ACHN (cell line): ENCODE measurements around the gene NID2.
A peak's percentile ranks its signal among the peaks of the same experiment; 100 is the strongest.

Source experiments
- DNase-seq: peaks from one replicate; pipeline ENCODE4 v3.0.0-alpha.2; 2015
- in situ Hi-C: cut with HindIII; loops from 2 replicates; pipeline ENCODE4 v1.10.0; 2017; ENCODE audit warnings: low sequenced_read_pairs, low pct_ligation_motif_present, low pct_unique_long_range_greater_than_20kb

Gene NID2

GRCh38 chr14:52061390-52061789, 7.5 kb downstream of the NID2 start:
- DNase-seq = no peak
- in situ Hi-C loops = no loop called here

GRCh38 chr14:52060080-52060479, 8.8 kb downstream of the NID2 start:
- no peak for DNase-seq
- in situ Hi-C loops = no loop called here

GRCh38 chr14:52059649-52060048, 9.2 kb downstream of the NID2 start:
- in situ Hi-C loops = no loop called here
- no peak for DNase-seq

- in situ Hi-C loops = no loop called here
- DNase-seq = no peak
Measured at GRCh38 chr14:52058341-52058740, 10.5 kb downstream of the NID2 start.

DNA sequence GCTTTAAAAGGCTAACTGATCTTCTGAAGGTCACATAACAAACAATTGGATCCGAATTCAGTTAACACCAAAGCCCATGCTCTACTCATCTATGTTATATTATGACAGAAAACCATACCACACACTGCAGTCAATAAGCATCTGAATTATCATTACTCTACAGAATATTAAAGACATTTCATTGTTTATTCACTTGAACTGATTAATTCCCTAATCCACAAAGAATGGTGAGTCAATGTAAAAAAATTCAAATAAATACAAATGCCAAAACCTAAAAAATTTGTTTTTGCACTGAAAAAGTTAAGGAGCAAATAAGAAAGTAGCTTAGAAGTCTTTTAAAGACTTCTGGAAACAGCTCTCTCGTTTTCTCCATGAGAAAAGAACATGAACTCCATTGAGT, 13.7 kb downstream of the NID2 start:
- no peak for DNase-seq
- in situ Hi-C loops = no loop called here

GRCh38 chr14:52054678-52055077, 14.2 kb downstream of the NID2 start:
- in situ Hi-C loops = no loop called here
- no peak for DNase-seq

GRCh38 chr14:52053044-52053443, 15.8 kb downstream of the NID2 start:
- DNase-seq = no peak
- in situ Hi-C loops = no loop called here

- no peak for DNase-seq
- in situ Hi-C loops = no loop called here
Measured at GRCh38 chr14:52052288-52052943, 16.4 kb downstream of the NID2 start.

- no peak for DNase-seq
- in situ Hi-C loops = no loop called here
Measured at GRCh38 chr14:52051871-52052270, 17.0 kb downstream of the NID2 start.

- no peak for DNase-seq
- in situ Hi-C loops = no loop called here
Measured at GRCh38 chr14:52051251-52051650, 17.6 kb downstream of the NID2 start.

DNA sequence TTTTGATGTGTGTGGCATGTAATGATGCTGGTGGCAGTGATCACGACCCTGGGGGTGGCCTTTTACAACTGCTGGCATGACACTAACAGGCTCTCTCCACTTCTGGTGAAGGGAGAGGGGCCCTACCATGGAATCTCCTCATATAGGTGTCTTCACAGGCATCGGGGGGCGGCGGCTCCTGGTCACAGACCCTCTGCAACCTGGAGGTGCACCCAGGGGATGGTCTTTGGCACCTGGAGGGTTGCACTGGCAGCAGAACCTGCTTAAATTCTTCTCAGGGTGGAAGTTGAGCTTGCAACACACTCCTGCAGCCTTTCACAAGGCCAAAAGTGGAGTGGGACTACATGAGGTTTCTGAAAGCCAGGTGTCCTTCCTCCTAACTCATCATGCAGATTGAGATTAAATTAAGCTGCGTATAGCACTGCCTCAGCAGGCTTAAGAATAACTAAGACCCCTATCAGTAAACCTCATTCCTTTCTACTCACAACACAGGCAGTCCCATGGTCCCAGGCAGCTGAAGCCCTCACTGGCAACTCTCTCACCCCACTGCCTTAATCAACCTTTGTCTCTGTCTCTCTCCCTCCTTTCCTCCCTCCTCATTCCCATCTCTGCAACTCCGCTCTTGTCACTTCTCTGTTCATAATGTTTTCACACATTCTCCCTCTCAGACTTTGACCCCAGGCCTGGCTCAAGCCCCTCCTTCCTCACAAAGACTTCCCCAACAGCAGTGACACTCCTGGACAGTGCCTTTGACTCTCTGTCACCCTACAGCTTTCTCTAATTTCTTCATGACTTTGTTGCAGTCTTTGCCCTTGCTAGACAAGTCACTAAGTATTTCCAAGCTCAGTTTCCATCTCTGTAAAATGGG, 18.9 kb downstream of the NID2 start:
- DNase-seq = no peak
- in situ Hi-C loops = no loop called here

GRCh38 chr14:52049271-52049670, 19.6 kb downstream of the NID2 start:
- in situ Hi-C loops = no loop called here
- no peak for DNase-seq

GRCh38 chr14:52048641-52049204, 20.1 kb downstream of the NID2 start:
- in situ Hi-C loops = no loop called here
- DNase-seq = no peak

- in situ Hi-C loops = no loop called here
- DNase-seq = no peak
Measured at GRCh38 chr14:52048116-52048515, 20.7 kb downstream of the NID2 start.

DNA sequence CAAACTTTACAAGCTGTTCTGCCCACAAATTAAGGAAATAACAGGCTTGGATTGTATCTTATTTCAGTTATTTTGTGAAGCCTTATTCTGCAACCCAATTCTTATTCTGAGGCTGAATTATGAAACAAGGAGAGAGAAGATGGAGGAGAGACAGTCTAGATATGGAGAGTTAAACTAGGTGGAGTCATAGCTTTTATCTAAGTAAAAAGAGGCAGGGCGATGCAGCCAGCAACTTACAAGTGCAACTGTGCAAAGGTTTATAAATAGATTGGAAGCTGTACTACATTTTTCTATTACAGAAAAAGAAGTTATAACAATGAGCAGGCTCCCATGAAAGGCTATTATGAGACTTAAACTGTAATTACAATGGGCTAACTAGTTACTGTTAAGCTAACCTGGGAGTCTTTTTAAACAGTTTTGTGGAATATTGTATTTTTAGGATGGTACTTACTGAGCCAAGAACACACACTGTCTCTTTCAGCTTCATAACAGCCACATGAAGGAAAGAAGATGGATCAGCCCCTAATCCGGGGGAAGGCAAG, 22.4 kb downstream of the NID2 start:
- no peak for DNase-seq
- in situ Hi-C loops = no loop called here

GRCh38 chr14:52044791-52045522, 23.9 kb downstream of the NID2 start:
- no peak for DNase-seq
- in situ Hi-C loops = no loop called here

DNA sequence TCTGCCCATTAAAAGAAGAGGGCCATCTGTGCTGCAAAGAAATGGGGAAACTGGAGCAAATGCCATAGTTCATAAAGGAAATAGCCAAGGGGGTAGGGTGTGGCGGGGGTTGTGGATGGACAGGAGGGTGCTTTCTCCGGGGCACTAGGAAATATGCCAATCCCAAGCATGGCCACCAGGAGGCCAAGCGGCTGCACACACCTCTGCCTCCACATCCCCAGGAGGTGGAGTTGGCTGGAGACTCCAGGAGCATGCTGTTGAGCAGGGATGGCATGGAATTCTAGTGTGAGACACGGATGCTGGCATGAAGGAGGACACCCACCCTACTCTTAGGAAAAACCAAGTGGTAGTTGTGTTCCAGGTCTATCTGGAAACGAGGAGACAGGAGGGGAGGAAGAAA, 25.2 kb downstream of the NID2 start:
- peak; percentile 66 for DNase-seq
- in situ Hi-C loops = no loop called here

DNA sequence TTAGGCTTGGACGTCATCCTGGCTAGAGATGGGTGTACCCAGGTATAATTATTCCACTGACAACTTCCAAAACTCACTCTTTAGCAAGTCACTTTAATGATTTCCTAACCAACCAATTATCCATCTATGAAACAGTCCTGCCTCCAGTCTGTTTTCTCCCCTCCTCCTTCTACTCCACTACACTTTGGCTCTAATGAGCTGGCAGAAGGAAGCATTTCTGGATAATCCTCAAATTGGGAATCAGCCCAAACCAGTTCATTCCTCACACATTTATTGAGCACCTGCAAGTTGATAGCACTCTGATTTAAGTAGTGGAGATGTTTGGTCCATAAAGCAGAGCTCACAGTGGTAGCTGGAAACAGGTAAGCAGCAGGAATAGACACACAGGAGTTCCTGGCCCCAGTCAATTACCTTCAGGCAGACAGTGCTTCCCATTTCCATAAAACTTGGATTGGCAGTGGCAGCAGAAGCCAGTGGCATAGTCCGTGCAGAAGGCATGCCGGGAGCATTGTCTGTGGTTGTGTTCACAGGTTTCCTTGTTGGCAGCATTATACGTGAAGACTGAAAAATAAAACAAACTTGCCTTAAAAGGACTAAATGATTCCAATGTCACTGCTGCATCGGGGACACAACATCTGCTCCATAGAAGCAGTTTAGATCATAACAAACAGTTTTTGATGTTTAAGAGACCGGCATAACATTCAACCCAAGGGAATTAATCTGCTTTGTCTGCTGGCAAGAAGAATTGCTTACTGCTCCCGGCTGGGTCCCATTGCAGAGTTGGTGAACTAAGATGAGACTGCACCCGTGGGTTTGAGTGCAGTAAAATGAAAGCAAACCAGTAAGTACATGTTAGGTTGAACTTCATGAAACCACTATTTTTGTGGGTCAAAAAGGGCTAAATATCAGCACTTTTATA, 26.2 kb downstream of the NID2 start:
- DNase-seq = no peak
- in situ Hi-C loops = no loop called here
